ENCODE measurements around the gene PHF14. TPM values are rescaled to one million over a fixed set of nuclear protein-coding genes. Genes with fewer than 3 reads are reported as not detected.

PHF14 gene, protein sequence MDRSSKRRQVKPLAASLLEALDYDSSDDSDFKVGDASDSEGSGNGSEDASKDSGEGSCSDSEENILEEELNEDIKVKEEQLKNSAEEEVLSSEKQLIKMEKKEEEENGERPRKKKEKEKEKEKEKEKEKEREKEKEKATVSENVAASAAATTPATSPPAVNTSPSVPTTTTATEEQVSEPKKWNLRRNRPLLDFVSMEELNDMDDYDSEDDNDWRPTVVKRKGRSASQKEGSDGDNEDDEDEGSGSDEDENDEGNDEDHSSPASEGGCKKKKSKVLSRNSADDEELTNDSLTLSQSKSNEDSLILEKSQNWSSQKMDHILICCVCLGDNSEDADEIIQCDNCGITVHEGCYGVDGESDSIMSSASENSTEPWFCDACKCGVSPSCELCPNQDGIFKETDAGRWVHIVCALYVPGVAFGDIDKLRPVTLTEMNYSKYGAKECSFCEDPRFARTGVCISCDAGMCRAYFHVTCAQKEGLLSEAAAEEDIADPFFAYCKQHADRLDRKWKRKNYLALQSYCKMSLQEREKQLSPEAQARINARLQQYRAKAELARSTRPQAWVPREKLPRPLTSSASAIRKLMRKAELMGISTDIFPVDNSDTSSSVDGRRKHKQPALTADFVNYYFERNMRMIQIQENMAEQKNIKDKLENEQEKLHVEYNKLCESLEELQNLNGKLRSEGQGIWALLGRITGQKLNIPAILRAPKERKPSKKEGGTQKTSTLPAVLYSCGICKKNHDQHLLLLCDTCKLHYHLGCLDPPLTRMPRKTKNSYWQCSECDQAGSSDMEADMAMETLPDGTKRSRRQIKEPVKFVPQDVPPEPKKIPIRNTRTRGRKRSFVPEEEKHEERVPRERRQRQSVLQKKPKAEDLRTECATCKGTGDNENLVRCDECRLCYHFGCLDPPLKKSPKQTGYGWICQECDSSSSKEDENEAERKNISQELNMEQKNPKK
- 41.9 and 46.5 TPM in 2 replicates for total RNA-seq

GRCh38 chr7:10973061-10973941, at the start of gene PHF14:
TSS of gene PHF14 (plus strand) at chr7:10973872. CDS start at chr7:10974324, 452 bp downstream.

